HuH-7.5 (cell line): ENCODE results near the gene CCN6.

Experiments
- DNase-seq: peaks from one replicate; pipeline ENCODE4 v3.0.0; 2011; ENCODE audit warnings: low spot score

Gene CCN6

GRCh38 chr6:112117554-112117953 is 63.6 kb downstream of the CCN6 start:
- no peak for DNase-seq

- no peak for DNase-seq
Observed at GRCh38 chr6:112118034-112118433, 64.1 kb downstream of the CCN6 start.
